ENCODE results near the gene SEZ6. TPM values are rescaled to one million over a fixed set of nuclear protein-coding genes. Genes with fewer than 3 reads are reported as not detected.

Gene SEZ6
- total RNA-seq, 8 experiments from 2014 or later = 1.5 to 29.2 (median 11.4) TPM

DNA sequence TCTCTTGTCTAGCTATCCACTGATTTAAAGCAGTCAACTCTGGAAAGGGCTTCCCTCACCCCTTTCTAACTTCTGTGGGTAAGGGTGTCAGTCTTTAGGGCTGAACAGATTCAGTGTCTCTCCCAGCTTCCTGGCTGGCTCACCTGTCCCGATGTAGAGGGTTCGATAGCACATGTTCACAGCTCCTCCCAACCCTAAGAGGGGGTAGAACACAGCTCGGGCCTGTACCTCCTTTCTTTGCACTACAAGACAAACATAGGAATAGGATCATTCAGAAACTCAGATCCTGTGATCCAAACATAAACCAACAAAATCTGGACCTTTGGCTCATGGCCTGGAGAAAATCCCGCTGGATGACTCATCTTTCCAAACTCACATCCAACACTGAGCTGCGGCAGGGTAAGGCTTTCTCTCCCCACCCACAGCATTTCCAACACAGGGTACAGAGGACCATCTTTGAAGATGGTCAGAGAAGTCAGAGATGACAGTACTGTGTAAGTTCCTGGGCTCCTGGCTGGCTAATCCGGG is 97.1 kb downstream of the SEZ6 start:
- Histone ChIP-seq H3K4me3 (no peak overlapping the region), H3K4me1 (replicated peaks in 1 of 2) (peaks cover 3 to 5% of the 10 kb centered on the region in 2 donors), H3K27ac (peak overlapping the region; percentile 20 to 40)
- in situ Hi-C loops (cut with MboI; ENCODE audit: low pct_unique_long_range_greater_than_20kb in 2 of 9, low sequenced_read_pairs in 9 of 9, unreplicated experiment in 9 of 9) = loop anchor here in 2 of 9 experiments (25.0 kb wide), 1 partner anchor 146 kb away; no protein-coding TSS in a partner anchor
- WGBS, 10 experiments = 0 to 79% (median 57%) methylated on average over 1 to 6 of the region's 6 CpGs; no CpG with 5 or more reads in 3 of the 10 experiments
- ATAC-seq (replicated peaks in 6 of 8) = peak in 6 of 8 experiments; percentile 6 to 63 (median 40)

DNA sequence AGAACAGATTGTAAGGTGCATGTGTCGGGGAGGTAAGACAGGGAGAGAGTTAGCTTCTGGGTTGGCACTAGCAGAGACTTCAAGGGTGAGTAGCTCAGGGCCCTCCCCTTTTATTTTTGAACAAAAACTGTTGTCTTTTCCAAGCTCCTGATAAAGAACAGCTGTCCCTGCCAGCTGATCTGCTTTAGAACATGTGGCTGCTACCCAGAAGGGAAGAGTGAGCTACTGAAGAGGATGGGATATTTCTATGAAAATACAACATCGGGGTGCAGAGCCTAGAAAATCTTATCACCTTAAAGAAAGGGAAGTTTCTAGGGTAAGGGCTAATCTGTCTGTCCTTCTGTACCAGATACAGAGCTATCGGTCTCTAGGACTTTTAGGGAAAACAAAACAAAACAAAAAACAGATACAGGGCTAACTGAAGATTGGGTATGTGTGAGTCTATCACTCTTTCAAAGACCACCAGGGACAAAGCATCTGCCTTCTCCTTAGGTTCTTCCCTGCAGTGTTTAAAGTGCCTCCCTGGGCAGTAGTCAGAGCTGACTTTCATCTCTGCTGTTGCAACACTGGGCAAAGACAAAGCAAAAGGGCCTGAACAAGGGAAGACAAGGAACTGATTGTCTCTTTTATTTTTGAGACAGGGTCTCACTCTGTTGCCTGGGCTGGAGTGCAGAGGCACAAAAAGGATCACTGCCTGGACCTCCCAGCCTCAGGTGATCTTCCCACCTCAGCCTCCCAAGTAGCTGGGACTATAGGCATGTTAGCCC is 97.9 kb downstream of the SEZ6 start:
- Histone ChIP-seq H3K4me1 (replicated peaks in 1 of 2) (peaks cover 3 to 5% of the 10 kb centered on the region in 2 donors), H3K27ac (peak overlapping the region in 1 of 2 donors; percentile 20), H3K4me3 (no peak overlapping the region)
- no peak for ATAC-seq (replicated peaks in 6 of 8)
- in situ Hi-C loops (cut with MboI; ENCODE audit: low pct_unique_long_range_greater_than_20kb in 2 of 9, low sequenced_read_pairs in 9 of 9, unreplicated experiment in 9 of 9) = loop anchor here in 2 of 9 experiments (25.0 kb wide), 1 partner anchor 146 kb away; no protein-coding TSS in a partner anchor
- WGBS, 10 experiments = 60 to 93% (median 80%) methylated on average over 1 to 3 of the region's 3 CpGs; no CpG with 5 or more reads in 3 of the 10 experiments

DNA sequence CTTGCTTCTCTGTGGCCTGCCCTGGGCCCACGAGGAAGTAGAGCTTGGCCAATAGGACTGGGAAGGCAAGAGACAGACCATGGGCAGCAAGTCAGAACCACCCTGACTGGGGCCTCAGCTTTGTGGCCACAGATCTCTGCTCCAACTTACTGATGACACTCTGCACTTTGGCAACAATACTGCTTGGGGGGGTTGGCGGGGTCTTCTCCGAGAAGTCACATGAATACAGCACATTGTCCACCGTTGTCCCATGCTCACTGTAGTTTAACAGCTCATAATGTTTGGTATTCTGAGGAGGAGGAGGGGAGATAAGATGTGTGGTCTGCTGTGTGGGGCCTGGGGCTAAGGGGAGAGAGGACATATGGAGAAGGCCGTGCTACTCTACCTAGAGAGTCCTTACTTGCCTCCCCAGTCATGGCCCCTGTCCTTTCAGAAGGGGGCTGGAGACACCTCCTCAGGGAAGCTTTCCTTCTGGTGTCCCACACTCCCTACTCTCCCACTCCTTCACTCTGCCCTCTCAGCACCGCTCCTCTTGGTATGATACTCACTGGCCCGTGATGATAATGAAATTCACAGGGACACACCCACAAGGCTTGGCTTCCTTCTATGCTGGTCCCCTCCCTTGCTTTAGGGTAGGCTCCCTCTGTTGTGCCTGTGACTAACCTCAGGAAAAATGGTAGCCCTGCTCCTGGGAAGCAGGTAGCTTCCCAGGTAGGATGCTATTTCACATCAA is 99.0 kb downstream of the SEZ6 start:
- peak in 3 of 8 experiments; percentile 41 to 60 (median 57) for ATAC-seq (replicated peaks in 6 of 8)
- no peak overlapping the region for H3K27ac ChIP-seq
- WGBS, 10 experiments = 0 to 100% (median 47%) methylated on average over 1 to 5 of the region's 7 CpGs; no CpG with 5 or more reads in 6 of the 10 experiments
- no peak overlapping the region for H3K4me3 ChIP-seq
- in situ Hi-C loops (cut with MboI; ENCODE audit: low pct_unique_long_range_greater_than_20kb in 2 of 9, low sequenced_read_pairs in 9 of 9, unreplicated experiment in 9 of 9) = loop anchor here in 2 of 9 experiments (25.0 kb wide), 1 partner anchor 145 kb away; no protein-coding TSS in a partner anchor
- peaks cover 3 to 5% of the 10 kb centered on the region in 2 donors for H3K4me1 ChIP-seq (replicated peaks in 1 of 2)

DNA sequence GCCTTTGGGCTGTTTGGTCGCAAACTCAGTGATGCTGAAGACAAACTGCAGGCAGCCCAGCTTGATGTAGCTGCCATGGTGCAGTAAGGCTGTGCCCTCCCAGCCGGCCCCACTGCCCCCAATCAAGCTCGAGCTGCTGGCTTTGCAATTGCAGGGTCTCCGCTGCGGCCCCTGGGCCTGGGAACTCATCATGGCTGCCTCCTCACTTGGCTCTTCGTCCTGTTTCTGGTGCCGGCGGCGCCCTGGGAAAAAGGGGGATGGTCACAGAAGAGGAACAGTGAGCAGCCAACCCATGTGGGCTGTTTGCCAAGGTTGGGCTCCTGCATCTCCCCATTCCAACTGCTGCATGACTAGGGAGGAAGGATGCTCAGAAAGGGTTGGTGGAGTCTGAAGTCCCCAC is 99.6 kb downstream of the SEZ6 start:
- Histone ChIP-seq H3K4me3 (no peak overlapping the region), H3K27ac (no peak overlapping the region), H3K4me1 (replicated peaks in 1 of 2) (peaks cover 6 to 9% of the 10 kb centered on the region in 2 donors)
- in situ Hi-C loops (cut with MboI; ENCODE audit: low pct_unique_long_range_greater_than_20kb in 2 of 9, low sequenced_read_pairs in 9 of 9, unreplicated experiment in 9 of 9) = loop anchor here in 2 of 9 experiments (25.0 kb wide), 1 partner anchor 144 kb away; no protein-coding TSS in a partner anchor
- 50 to 100% (median 100%) methylated on average over 1 to 4 of the region's 9 CpGs; no CpG with 5 or more reads in 6 of the 10 experiments for WGBS, 10 experiments
- ATAC-seq (replicated peaks in 6 of 8) = no peak

Other genes starting within 250 kb of the SEZ6 start
- 10 to 100 TPM in 5 of 8 experiments, 1 to 10 TPM in 3; 3.1 to 16.8 (median 11.1) TPM for gene FAM222B, start 163.2 kb downstream of the SEZ6 start, total RNA-seq
- 10 to 100 TPM; 19.0 to 56.8 (median 26.9) TPM for gene ERAL1, start 151.0 kb downstream of the SEZ6 start, total RNA-seq
- gene FLOT2, start 108.3 kb downstream of the SEZ6 start, total RNA-seq = 10 to 100 TPM; 22.2 to 61.3 (median 39.7) TPM
- gene DHRS13, start 103.0 kb downstream of the SEZ6 start, total RNA-seq = 10 to 100 TPM in 4 of 8 experiments, 1 to 10 TPM in 4; 2.2 to 14.4 (median 11.1) TPM
- gene PHF12, start 54.5 kb downstream of the SEZ6 start, total RNA-seq = 10 to 100 TPM in 7 of 8 experiments, 1 to 10 TPM in 1; 9.1 to 50.7 (median 23.4) TPM
- gene PIPOX, start 37.1 kb upstream of the SEZ6 start, total RNA-seq = 10 to 100 TPM in 1 of 8 experiments, 1 to 10 TPM in 7; 1.6 to 11.8 (median 4.6) TPM
- 100 to 1,000 TPM in 1 of 8 experiments, 10 to 100 TPM in 7; 25.9 to 233 (median 31.1) TPM for gene MYO18A, start 174.4 kb upstream of the SEZ6 start, total RNA-seq
- gene CRYBA1, start 240.8 kb upstream of the SEZ6 start, total RNA-seq = 1 to 10 TPM in 2 of 8 experiments, under 1 TPM in 1, not detected in 5; 0.54 to 7.0 (median 1.4) TPM

Measured in motor neuron (in vitro differentiated cells).